Upper lobe of right lung (tissue), 1 donor: ENCODE data around the gene SCYL2. TPM values are rescaled to one million over a fixed set of nuclear protein-coding genes. Genes with fewer than 3 reads are reported as not detected.
"Not testable (repeated sequence)": the region's sequence is repeated elsewhere in the genome, so short reads cannot be mapped to it uniquely, and the experiment has no call there.

ENCODE experiments used
- ATAC-seq: fragments of 200-7000 bp; cut with Tn5 transposase; one replicate; pipeline ENCODE4 v1.9.1; 2020; ENCODE audit warnings: mild to moderate bottlenecking, moderate library complexity
- DNase-seq: peaks from one replicate; pipeline ENCODE4 v3.0.0-alpha.2; 2020
- H3K27ac ChIP-seq: fragments of 200-600 bp; one replicate; pipeline ENCODE4 v1.8.0; 2022
- H3K27me3 ChIP-seq: fragments of 200-600 bp; one replicate; pipeline ENCODE4 v1.8.0; 2022; ENCODE audit warnings: mild to moderate bottlenecking
- H3K36me3 ChIP-seq: fragments of 200-600 bp; one replicate; pipeline ENCODE4 v1.8.0; 2022
- H3K4me1 ChIP-seq: fragments of 200-600 bp; one replicate; pipeline ENCODE4 v1.8.0; 2022
- H3K4me3 ChIP-seq: fragments of 200-600 bp; one replicate; pipeline ENCODE4 v1.8.0; 2022; ENCODE audit warnings: mild to moderate bottlenecking
- H3K9me3 ChIP-seq: fragments of 200-600 bp; one replicate; pipeline ENCODE4 v1.8.0; 2022
- intact Hi-C: fragments of 100-400 bp; cut with DNase I; formaldehyde crosslinking; loops from one replicate; pipeline ENCODE4 v1.11.0; 2022
- long read RNA-seq: library from polyadenylated mRNA; unstranded; transcript quantifications from one replicate; pipeline ENCODE4 v2.0.0, GENCODE V29; 2021
- total RNA-seq: library from RNA; stranded (reverse); fragmentation: NEBNext Ultra II Directional; extraction: Animal tissue kit (Norgen Biotek cat#: 25700); gene quantifications from one replicate; pipeline ENCODE4 v1.2.1, GENCODE V29; 2021
- TF ChIP-seq, protein P1 (sequence below): fragments of 200-600 bp; IDR thresholded peaks from one replicate; pipeline ENCODE4 v1.8.0; 2022; ENCODE audit warnings: antibody characterized with exemption
- donor health status: DM: no; HTN: yes; CAD: no; lungs with severe emphysema.

The SCYL2 gene, protein sequence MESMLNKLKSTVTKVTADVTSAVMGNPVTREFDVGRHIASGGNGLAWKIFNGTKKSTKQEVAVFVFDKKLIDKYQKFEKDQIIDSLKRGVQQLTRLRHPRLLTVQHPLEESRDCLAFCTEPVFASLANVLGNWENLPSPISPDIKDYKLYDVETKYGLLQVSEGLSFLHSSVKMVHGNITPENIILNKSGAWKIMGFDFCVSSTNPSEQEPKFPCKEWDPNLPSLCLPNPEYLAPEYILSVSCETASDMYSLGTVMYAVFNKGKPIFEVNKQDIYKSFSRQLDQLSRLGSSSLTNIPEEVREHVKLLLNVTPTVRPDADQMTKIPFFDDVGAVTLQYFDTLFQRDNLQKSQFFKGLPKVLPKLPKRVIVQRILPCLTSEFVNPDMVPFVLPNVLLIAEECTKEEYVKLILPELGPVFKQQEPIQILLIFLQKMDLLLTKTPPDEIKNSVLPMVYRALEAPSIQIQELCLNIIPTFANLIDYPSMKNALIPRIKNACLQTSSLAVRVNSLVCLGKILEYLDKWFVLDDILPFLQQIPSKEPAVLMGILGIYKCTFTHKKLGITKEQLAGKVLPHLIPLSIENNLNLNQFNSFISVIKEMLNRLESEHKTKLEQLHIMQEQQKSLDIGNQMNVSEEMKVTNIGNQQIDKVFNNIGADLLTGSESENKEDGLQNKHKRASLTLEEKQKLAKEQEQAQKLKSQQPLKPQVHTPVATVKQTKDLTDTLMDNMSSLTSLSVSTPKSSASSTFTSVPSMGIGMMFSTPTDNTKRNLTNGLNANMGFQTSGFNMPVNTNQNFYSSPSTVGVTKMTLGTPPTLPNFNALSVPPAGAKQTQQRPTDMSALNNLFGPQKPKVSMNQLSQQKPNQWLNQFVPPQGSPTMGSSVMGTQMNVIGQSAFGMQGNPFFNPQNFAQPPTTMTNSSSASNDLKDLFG
- total RNA-seq: 40.8 TPM
- long read RNA-seq, full-length matches to known transcripts: 15 of 41 reads
- long read RNA-seq, partial matches to known transcripts: 8 of 41 reads
- long read RNA-seq, other reads (novel, unspliced or antisense): 18 of 41 reads

DNA sequence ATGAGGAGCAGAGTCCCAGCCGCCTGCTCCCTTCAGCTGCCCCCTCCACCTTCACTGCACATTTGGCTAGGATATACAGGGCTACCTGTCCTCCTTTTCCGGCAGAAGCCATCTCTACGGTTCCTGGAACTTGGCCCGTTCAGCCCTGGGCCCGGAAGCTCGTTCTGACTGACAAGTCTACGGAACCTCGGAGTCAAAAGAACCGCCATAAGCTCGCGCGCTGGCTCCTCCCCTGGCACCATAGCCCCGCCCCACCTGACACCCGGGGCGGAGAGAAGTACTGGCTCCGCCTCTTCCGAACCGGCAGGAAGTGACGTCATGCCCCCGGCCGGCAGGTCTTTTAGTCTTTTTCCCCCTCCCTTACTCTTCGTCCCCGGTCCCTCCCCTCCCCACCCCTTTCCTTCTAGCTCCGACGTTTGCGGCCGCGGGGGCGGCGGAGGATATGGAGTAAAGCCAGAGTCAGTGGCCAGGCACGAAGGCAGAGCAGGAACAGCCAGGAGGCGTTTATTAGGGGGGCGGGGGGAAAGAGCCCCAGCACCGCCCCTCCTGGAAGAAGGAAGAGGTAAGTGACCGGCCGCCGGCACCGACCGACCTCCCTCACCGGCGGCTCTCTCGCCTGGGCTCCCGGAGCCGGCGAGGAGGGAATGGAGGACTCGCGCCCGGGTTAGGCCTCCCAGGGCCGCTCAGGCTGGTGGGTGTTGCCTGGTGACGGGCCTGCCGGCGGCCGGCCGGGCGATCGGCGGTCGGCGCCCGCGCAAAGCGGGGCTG is at the start of gene SCYL2, which contains the start of gene DEPDC4:
Gene SCYL2, plus strand, starts transcription at position 343 of the 768 bp plus-strand sequence. CDS start 15,794 bp downstream, outside the sequence.
Gene DEPDC4, minus strand, starts transcription at position 245 of the 768 bp plus-strand sequence. Its CDS starts 3 bp downstream, at position 242.
- ATAC-seq (peak; percentile 96), DNase-seq (peak; percentile 98)
- no peaks in the 10 kb centered on the region for H3K36me3 ChIP-seq
- H3K4me3 ChIP-seq: peak within 1 kb of the TSS; percentile 90
- intact Hi-C loops: no loop called here
- TF ChIP-seq, protein P1, sequence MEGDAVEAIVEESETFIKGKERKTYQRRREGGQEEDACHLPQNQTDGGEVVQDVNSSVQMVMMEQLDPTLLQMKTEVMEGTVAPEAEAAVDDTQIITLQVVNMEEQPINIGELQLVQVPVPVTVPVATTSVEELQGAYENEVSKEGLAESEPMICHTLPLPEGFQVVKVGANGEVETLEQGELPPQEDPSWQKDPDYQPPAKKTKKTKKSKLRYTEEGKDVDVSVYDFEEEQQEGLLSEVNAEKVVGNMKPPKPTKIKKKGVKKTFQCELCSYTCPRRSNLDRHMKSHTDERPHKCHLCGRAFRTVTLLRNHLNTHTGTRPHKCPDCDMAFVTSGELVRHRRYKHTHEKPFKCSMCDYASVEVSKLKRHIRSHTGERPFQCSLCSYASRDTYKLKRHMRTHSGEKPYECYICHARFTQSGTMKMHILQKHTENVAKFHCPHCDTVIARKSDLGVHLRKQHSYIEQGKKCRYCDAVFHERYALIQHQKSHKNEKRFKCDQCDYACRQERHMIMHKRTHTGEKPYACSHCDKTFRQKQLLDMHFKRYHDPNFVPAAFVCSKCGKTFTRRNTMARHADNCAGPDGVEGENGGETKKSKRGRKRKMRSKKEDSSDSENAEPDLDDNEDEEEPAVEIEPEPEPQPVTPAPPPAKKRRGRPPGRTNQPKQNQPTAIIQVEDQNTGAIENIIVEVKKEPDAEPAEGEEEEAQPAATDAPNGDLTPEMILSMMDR: no peak
- peak within 1 kb of the TSS; percentile 97 for H3K27ac ChIP-seq
- H3K9me3 ChIP-seq: no peaks in the 10 kb centered on the region
- no peaks in the 10 kb centered on the region for H3K27me3 ChIP-seq
- H3K4me1 ChIP-seq: peaks cover 33% of the 10 kb centered on the region

DNA sequence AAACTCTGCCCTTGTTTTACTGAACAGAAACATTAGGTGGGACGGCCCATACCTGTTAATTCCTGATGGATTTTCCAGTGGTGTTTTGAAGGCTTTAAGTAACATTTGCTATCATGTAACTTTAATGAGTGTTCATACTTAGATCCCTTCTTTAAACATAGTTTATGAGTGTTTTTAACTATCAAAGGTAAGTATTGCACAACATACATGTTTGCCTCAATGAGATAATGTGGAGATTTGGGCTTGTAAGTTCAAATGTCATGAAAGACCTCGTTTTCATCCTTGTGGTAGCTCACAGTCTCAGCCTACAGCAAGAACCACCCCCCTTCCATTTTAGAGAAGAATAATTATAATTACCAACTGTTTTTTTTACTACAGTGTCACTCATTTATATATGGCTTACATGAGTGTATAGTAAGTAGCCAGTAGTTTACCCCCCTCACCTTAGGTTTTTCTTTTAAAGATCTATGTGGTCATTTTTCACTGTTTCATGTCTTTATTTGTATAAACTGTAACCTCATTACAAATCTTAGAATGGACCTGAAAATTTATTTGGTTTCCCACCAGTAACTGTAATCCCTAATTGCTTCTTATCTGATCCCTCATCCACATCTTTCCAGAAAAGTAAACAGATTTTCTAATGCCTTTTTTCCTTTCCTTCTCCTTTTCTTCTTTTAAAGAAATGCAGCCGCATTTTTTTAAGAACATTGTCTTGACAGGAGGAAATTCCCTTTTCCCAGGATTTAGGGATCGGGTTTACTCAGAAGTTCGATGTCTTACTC is 47.5 kb upstream of the SCYL2 start:
- no peaks in the 10 kb centered on the region for H3K9me3 ChIP-seq
- TF ChIP-seq, protein P1: no peak
- no peak overlapping the region for H3K4me3 ChIP-seq
- peaks cover 82% of the 10 kb centered on the region for H3K36me3 ChIP-seq
- H3K4me1 ChIP-seq: no peaks in the 10 kb centered on the region
- no peaks in the 10 kb centered on the region for H3K27me3 ChIP-seq
- H3K27ac ChIP-seq: no peak overlapping the region
- no peak for ATAC-seq
- no peak for DNase-seq
- intact Hi-C loops: no loop called here

DNA sequence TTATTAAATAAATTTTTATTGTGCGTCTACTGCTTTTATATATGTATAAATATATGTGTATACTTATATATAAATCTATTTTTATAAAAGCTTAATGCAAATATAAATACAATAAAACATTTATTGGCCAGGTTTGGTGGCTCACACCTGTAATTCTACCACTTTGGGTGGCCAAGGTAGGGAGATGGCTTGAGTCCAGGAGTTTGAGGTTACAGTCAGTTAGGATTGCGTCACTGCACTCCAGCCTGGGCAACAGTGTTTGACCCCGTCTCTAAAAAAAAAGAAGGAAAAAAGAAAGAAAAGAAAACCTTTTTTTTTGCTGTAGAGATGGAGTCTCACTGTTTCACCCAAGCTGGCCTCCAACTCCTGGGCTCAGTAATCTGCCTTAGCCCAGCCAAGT is 45.5 kb upstream of the SCYL2 start:
- Histone ChIP-seq H3K36me3 (peaks cover 84% of the 10 kb centered on the region), H3K9me3 (no peaks in the 10 kb centered on the region), H3K4me3 (no peak overlapping the region), H3K4me1 (no peaks in the 10 kb centered on the region), H3K27ac (no peak overlapping the region), H3K27me3 (no peaks in the 10 kb centered on the region)
- ATAC-seq (no peak), DNase-seq (no peak)
- intact Hi-C loops: no loop called here
- TF ChIP-seq, protein P1: no peak

DNA sequence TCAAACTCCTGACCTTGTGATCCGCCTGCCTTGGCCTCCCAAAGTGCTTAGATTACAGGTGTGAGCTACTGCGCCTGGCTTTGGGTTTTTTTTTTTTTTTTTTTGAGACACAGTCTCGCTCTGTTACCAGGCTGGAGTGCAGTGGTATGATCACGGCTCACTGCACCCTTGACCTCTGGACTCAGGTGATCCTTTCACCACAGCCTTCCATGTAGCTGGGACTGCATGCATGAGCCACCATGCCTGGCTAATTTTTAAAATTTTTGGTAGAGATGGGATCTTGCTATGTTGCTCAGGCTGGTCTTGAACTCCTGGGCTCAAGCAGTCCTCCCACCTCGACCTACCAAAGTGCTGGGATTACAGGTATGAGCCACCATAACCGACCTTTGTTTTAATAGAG is 44.8 kb upstream of the SCYL2 start:
- H3K36me3 ChIP-seq: peaks cover 79% of the 10 kb centered on the region
- ATAC-seq, H3K4me3 ChIP-seq, H3K9me3 ChIP-seq, H3K27me3 ChIP-seq, H3K27ac ChIP-seq, H3K4me1 ChIP-seq, intact Hi-C loops, DNase-seq: not testable (repeated sequence)

DNA sequence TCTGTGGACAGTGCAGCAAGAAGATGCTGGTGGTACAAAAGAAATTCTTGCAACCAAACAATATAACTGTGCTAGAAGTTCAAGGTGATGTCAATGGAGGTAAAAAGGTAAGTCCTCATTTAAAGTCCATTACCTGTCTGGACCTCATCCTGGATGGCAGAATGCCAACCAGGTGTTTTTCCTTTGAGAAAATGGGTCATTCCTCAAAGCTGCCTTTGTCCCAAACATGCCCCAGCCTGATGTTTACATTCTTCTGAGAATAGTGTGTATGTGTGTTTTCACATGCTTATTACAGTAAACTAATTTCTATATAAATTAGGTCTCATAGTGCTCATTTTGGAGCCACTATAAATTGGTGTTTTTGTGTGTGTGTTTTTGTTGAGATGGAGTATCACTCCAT is 41.5 kb upstream of the SCYL2 start:
- H3K36me3 ChIP-seq: peaks cover 45% of the 10 kb centered on the region
- H3K9me3 ChIP-seq: no peaks in the 10 kb centered on the region
- intact Hi-C loops: no loop called here
- H3K27me3 ChIP-seq: no peaks in the 10 kb centered on the region
- no peaks in the 10 kb centered on the region for H3K4me1 ChIP-seq
- TF ChIP-seq, protein P1: no peak
- DNase-seq (no peak), ATAC-seq (no peak)
- no peak overlapping the region for H3K27ac ChIP-seq
- H3K4me3 ChIP-seq: no peak overlapping the region
